B cell (primary cell): Measurements from ENCODE around the gene AMPH. TPM values are rescaled to one million over a fixed set of nuclear protein-coding genes. Genes with fewer than 3 reads are reported as not detected.
"Not testable (repeated sequence)": the region's sequence is repeated elsewhere in the genome, so short reads cannot be mapped to it uniquely, and the experiment has no call there.

Source experiments
- ATAC-seq: fragments of 200-7000 bp; cut with Tn5 transposase; one replicate; pipeline ENCODE4 v1.10.0; 2021; ENCODE audit warnings: low read depth, mild to moderate bottlenecking, moderate number of reproducible peaks, moderate library complexity
- CTCF ChIA-PET: fragments of 350-600 bp; sonication (Branson Sonifier 250); formaldehyde crosslinking; loops from one replicate; lab custom pipeline; 2021; ENCODE audit warnings: antibody characterized with exemption, inconsistent platforms; lab: Charles Lee
- POLR2A ChIA-PET: fragments of 350-600 bp; sonication (Branson Sonifier 250); formaldehyde crosslinking; loops from one replicate; lab custom pipeline; 2021; ENCODE audit warnings: antibody characterized with exemption; lab: Charles Lee
- DNase-seq: peaks from one replicate; pipeline ENCODE4 v3.0.0; 2013
- H2AFZ ChIP-seq: 2 replicates; pipeline ENCODE4 v1.6.1; 2012; ENCODE audit warnings: mild to moderate bottlenecking, low read depth, low read length; ENCODE audit not compliant: insufficient read depth, poor library complexity, severe bottlenecking
- H3K27ac ChIP-seq, 2 donors: 1 replicate in 1 of 2; 2 replicates in 1 of 2; pipeline ENCODE4 v1.5.1; 2012 to 2013; ENCODE audit warnings: low read length in 2 of 2, mild to moderate bottlenecking in 2 of 2, moderate library complexity in 1 of 2
- H3K27me3 ChIP-seq, 4 experiments: fragments of 200-600 bp in 1 of 4; sonication (generic) in 1 of 4; replicated peaks in 1 of 4; 1 replicate in 2 of 4; 2 replicates in 2 of 4; pipeline versions ENCODE4 v1.6.1 to v1.7.0; 2013 to 2016; ENCODE audit warnings: low read length in 3 of 4, mild to moderate bottlenecking in 2 of 4, mixed read lengths in 1 of 4, moderate library complexity in 1 of 4; ENCODE audit not compliant: insufficient read depth in 4 of 4, control insufficient read depth in 3 of 4; ENCODE audit errors: control extremely low read depth in 1 of 4
- H3K36me3 ChIP-seq, 2 experiments: replicated peaks in 1 of 2; 1 replicate in 1 of 2; 2 replicates in 1 of 2; pipeline versions ENCODE4 v1.6.1 to v1.7.1; 2013; ENCODE audit warnings: low read length in 1 of 2; ENCODE audit not compliant: insufficient read depth in 2 of 2, control insufficient read depth in 1 of 2; ENCODE audit errors: control extremely low read depth in 1 of 2, extremely low read depth in 1 of 2
- H3K4me1 ChIP-seq, 2 donors: fragments of 200-600 bp in 1 of 2; sonication (generic) in 1 of 2; 1 replicate in 1 of 2; 2 replicates in 1 of 2; pipeline versions ENCODE4 v1.5.1 to v1.6.1; 2013 to 2017; ENCODE audit warnings: low read length in 2 of 2; ENCODE audit not compliant: control insufficient read depth in 2 of 2, insufficient read depth in 2 of 2
- H3K4me2 ChIP-seq: replicated peaks from 2 replicates; pipeline ENCODE3; 2012; ENCODE audit warnings: mild to moderate bottlenecking, low read depth, low read length; ENCODE audit not compliant: poor library complexity, severe bottlenecking
- H3K4me3 ChIP-seq, 5 experiments: fragments of 200-600 bp in 1 of 5; sonication (generic) in 1 of 5; 1 replicate in 3 of 5; 2 replicates in 2 of 5; pipeline versions ENCODE4 v1.5.1 to v1.7.0; 2011 to 2016; ENCODE audit warnings: low read length in 4 of 5, mild to moderate bottlenecking in 4 of 5, low read depth in 2 of 5, control low read depth in 1 of 5, moderate library complexity in 1 of 5; ENCODE audit not compliant: insufficient read depth in 1 of 5; ENCODE audit errors: control extremely low read depth in 1 of 5, extremely low read depth in 1 of 5
- H3K79me2 ChIP-seq: fragments of 200-600 bp; sonication (generic); one replicate; pipeline ENCODE4 v1.6.0; 2016; ENCODE audit warnings: low read length; ENCODE audit not compliant: control insufficient read depth, insufficient read depth
- H3K9ac ChIP-seq: fragments of 200-600 bp; sonication (generic); 2 replicates; pipeline ENCODE4 v1.6.1; 2017; ENCODE audit warnings: mild to moderate bottlenecking, low read length, moderate library complexity
- H3K9me3 ChIP-seq, 3 donors: one replicate each; pipeline versions ENCODE4 v1.6.1 to v1.7.1; 2013; ENCODE audit warnings: low read length in 2 of 3; ENCODE audit not compliant: control insufficient read depth in 2 of 3, insufficient read depth in 1 of 3; ENCODE audit errors: control extremely low read depth in 1 of 3
- H4K20me1 ChIP-seq: 2 replicates; pipeline ENCODE4 v1.6.0; 2012; ENCODE audit warnings: mild to moderate bottlenecking, low read length; ENCODE audit not compliant: insufficient read depth, control insufficient read depth, poor library complexity, severe bottlenecking
- H3K27ac Mint-ChIP-seq: one replicate; pipeline ENCODE4 v1.8.0; 2021; ENCODE audit warnings: mixed read lengths
- H3K27me3 Mint-ChIP-seq: one replicate; pipeline ENCODE4 v1.8.0; 2021; ENCODE audit warnings: mixed read lengths
- H3K4me1 Mint-ChIP-seq: one replicate; pipeline ENCODE4 v1.8.0; 2021; ENCODE audit warnings: mixed read lengths
- H3K4me3 Mint-ChIP-seq: one replicate; pipeline ENCODE4 v1.8.0; 2021; ENCODE audit warnings: mixed read lengths
- H3K9me3 Mint-ChIP-seq: one replicate; pipeline ENCODE4 v1.8.0; 2022; ENCODE audit warnings: mixed read lengths; ENCODE audit not compliant: insufficient read depth
- EZH2 ChIP-seq: IDR thresholded peaks from 2 replicates; pipeline ENCODE4 v1.6.1; 2012; ENCODE audit warnings: borderline replicate concordance, low read depth, mild to moderate bottlenecking, moderate library complexity, low read length; ENCODE audit not compliant: insufficient read depth, poor library complexity, severe bottlenecking
- WGBS: methylation state at CpG from one replicate; pipeline ENCODE4 v1.1.5; 2013; ENCODE audit warnings: missing lambda C conversion rate; ENCODE audit not compliant: insufficient coverage; 5-methylcytosine and 5-hydroxymethylcytosine counted together
- intact Hi-C: fragments of 100-400 bp; cut with micrococcal nuclease; formaldehyde crosslinking; loops from one replicate; pipeline ENCODE4 v1.10.0; 2022
- polyA plus RNA-seq: library from polyadenylated mRNA; depleted of rRNA; stranded (reverse); fragments of >200 nt; gene quantifications from 2 replicates; pipeline ENCODE4 v1.2.3, GENCODE V29; 2012
- total RNA-seq, 2 donors: library from RNA; stranded (reverse); fragments of 120-200 nt in 1 of 2; gene quantifications; 1 replicate in 1 of 2; 2 replicates in 1 of 2; pipeline versions ENCODE4 v1.2.3 to v1.2.4, GENCODE V29; 2013 to 2022
- TF ChIP-seq, protein P1 (sequence below): fragments of 200-600 bp; IDR thresholded peaks from one replicate; pipeline ENCODE4 v1.8.0; 2022; ENCODE audit warnings: antibody characterized with exemption, mild to moderate bottlenecking

The AMPH gene
- total and polyA plus RNA-seq, 2 donors (not counting 1 experiment from before 2014, with no cell fraction given) = not detected

DNA sequence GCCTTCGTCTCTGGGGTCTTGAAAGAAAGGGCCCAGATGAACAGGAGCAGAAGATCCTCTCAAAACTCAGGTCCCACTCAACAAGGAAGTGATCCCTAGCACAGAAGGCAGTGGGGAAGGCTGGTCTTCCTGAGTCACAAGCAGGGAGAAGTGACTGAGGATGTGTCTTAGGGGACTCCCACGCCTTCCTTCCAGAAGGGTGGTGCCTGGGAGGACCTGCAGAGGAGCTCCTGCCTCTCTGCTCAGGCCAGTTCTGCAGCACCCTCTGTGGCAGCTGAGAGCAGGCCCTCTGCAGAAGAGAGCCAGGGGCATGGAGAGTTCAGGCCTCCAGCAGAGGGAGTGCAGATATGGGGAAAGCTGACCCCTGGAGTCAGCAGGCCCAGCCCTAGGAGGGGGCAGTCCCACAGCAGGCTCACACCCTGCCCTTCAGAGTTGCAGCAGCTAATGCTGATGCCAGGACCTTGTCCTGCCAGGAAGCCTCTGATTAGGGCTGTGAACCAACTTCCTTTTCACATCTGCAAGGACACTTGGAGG is 289.9 kb downstream of the AMPH start:
- H3K36me3 ChIP-seq, H3K4me3 ChIP-seq, H3K27me3 ChIP-seq, H4K20me1 ChIP-seq, H3K9me3 ChIP-seq, H3K27me3 Mint-ChIP-seq, H3K9ac ChIP-seq, H3K27ac ChIP-seq, H2AFZ ChIP-seq, ATAC-seq, H3K9me3 Mint-ChIP-seq, DNase-seq, H3K4me2 ChIP-seq, intact Hi-C loops, H3K4me3 Mint-ChIP-seq, H3K79me2 ChIP-seq, H3K27ac Mint-ChIP-seq, POLR2A ChIA-PET: not testable (repeated sequence)
- CTCF ChIA-PET = interaction anchor here (1.3 kb wide), 1 partner anchor 27 kb away, joined by 3 read pairs; no protein-coding TSS in a partner anchor
- 56% methylated on average over 1 of the region's 2 CpGs for WGBS
- H3K4me1 Mint-ChIP-seq = peaks cover 11% of the 10 kb centered on the region
- H3K4me1 ChIP-seq = peaks cover 9 to 27% of the 10 kb centered on the region in 2 donors

DNA sequence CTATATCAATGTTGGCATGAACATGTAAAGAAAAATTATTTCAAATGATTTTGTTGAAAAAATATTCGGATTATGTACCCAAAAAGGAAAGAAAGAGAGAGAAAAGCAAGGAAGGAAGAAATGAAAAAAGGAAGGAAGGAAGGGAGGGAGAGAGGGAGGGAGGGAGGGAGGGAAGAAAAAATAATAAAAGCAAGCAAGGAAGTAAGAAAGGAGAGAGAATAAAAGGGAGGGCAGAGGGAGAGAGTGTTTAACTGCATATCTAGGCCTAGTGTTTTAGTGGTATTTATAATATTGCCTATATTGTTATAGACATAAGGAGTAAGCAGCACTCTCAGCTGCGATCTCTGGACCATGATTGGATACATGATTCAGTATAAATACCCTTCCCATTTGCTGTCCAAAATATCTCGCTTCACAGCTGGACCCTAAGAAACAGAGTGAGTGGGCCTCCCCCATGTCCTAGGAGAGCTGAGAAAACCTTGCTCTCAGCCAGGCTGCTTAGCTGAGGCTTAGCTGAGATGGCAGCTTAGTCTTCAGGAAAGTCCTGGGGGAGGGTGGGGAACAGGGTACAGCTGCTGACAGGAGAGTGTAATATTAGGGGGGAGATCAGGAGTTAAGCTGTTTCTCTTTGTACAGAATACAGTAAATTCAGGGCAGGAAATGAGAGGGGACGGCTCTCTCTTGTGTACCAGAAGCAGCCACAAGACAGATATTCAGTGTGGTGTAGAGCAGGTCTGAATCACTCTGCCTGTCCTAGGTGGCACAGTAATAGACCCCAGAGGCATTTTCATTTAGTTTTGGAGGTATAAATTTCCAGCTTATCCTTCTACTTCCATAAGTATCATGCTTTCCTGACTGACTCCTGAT is 291.0 kb downstream of the AMPH start:
- CTCF ChIA-PET = interaction anchor here (0.7 to 1.3 kb wide), 3 partner anchors 14 to 124 kb away, joined by 3 read pairs; no protein-coding TSS in a partner anchor
- POLR2A ChIA-PET = no interaction called here

DNA sequence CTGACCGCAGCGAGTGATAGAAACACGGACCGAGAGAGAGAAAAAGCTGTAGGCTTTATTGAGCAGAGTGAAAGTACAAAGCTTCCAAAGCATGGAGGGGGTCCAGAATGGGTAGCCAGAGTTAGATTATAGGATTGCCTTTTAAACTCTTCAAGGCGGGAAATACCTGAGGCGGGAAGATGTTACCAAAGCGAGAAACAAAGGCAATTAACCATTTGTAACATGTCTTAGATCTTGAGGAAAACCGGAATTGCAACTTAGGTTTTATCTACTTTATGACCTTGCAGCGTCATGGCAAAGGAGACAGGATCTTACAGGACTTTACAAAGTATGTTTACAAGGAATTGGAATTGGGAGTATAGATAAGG is 295.0 kb downstream of the AMPH start:
- H3K36me3 ChIP-seq, H3K9me3 Mint-ChIP-seq, H3K9me3 ChIP-seq, H3K79me2 ChIP-seq, ATAC-seq, H3K4me3 Mint-ChIP-seq, DNase-seq, intact Hi-C loops, H3K4me3 ChIP-seq, POLR2A ChIA-PET, H4K20me1 ChIP-seq, H3K27me3 ChIP-seq, H3K27ac ChIP-seq, H3K27me3 Mint-ChIP-seq, H3K9ac ChIP-seq: not testable (repeated sequence)
- Histone ChIP-seq H2AFZ (peak overlapping the region; percentile 57), H3K4me1 (peaks cover 5 to 17% of the 10 kb centered on the region in 2 donors), H3K4me2 (peak overlapping the region; percentile 4)
- Mint-ChIP-seq H3K27ac (peak overlapping the region; percentile 13), H3K4me1 (peaks cover 15% of the 10 kb centered on the region)
- WGBS = 92% methylated on average over 6 of the region's 9 CpGs
- CTCF ChIA-PET = interaction anchor here (0.5 to 6.0 kb wide), 31 partner anchors 8 to 1885 kb away, joined by 3 to 64 read pairs (median 5); partner anchors contain the start of gene TARP

More for the DNA sequence above, 291.0 kb downstream of the AMPH start:
- ATAC-seq (no peak), DNase-seq (no peak)
- Histone ChIP-seq H2AFZ (no peak overlapping the region), H3K79me2 (no peaks in the 10 kb centered on the region), H3K4me3 (no peak overlapping the region), H4K20me1 (no peaks in the 10 kb centered on the region), H3K27ac (no peak overlapping the region), H3K36me3 (no peaks in the 10 kb centered on the region), H3K27me3 (no peaks in the 10 kb centered on the region), H3K4me2 (no peak overlapping the region), H3K4me1 (peaks cover 12 to 30% of the 10 kb centered on the region in 2 donors), H3K9ac (no peak overlapping the region), H3K9me3 (no peaks in the 10 kb centered on the region)
- Mint-ChIP-seq H3K27me3 (no peaks in the 10 kb centered on the region), H3K27ac (no peak overlapping the region), H3K9me3 (no peaks in the 10 kb centered on the region), H3K4me3 (no peak overlapping the region), H3K4me1 (peaks cover 18% of the 10 kb centered on the region)
- WGBS = 50% methylated on average over 2 of the region's 4 CpGs
- TF ChIP-seq, protein P1, sequence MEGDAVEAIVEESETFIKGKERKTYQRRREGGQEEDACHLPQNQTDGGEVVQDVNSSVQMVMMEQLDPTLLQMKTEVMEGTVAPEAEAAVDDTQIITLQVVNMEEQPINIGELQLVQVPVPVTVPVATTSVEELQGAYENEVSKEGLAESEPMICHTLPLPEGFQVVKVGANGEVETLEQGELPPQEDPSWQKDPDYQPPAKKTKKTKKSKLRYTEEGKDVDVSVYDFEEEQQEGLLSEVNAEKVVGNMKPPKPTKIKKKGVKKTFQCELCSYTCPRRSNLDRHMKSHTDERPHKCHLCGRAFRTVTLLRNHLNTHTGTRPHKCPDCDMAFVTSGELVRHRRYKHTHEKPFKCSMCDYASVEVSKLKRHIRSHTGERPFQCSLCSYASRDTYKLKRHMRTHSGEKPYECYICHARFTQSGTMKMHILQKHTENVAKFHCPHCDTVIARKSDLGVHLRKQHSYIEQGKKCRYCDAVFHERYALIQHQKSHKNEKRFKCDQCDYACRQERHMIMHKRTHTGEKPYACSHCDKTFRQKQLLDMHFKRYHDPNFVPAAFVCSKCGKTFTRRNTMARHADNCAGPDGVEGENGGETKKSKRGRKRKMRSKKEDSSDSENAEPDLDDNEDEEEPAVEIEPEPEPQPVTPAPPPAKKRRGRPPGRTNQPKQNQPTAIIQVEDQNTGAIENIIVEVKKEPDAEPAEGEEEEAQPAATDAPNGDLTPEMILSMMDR = no peak
- no peak for TF ChIP-seq EZH2
- intact Hi-C loops = no loop called here
